ENCODE measurements around the gene SMAP1.

SMAP1 gene

GRCh38 chr6:70857387-70858077, 189.8 kb downstream of the SMAP1 start:
- no peak for DNase-seq
- in situ Hi-C loops (cut with HindIII; ENCODE audit: low pct_ligation_motif_present, low pct_unique_long_range_greater_than_20kb, low sequenced_read_pairs) = no loop called here

GRCh38 chr6:70860045-70860444, 192.4 kb downstream of the SMAP1 start:
- DNase-seq = no peak
- in situ Hi-C loops (cut with HindIII; ENCODE audit: low pct_ligation_motif_present, low pct_unique_long_range_greater_than_20kb, low sequenced_read_pairs) = no loop called here

- in situ Hi-C loops (cut with HindIII; ENCODE audit: low pct_ligation_motif_present, low pct_unique_long_range_greater_than_20kb, low sequenced_read_pairs) = no loop called here
- no peak for DNase-seq
Observed at GRCh38 chr6:70860920-70861319, 193.2 kb downstream of the SMAP1 start.

GRCh38 chr6:70863343-70863742, 195.7 kb downstream of the SMAP1 start:
- no peak for DNase-seq
- in situ Hi-C loops (cut with HindIII; ENCODE audit: low pct_ligation_motif_present, low pct_unique_long_range_greater_than_20kb, low sequenced_read_pairs) = no loop called here

- no peak for DNase-seq
- in situ Hi-C loops (cut with HindIII; ENCODE audit: low pct_ligation_motif_present, low pct_unique_long_range_greater_than_20kb, low sequenced_read_pairs) = no loop called here
Observed at GRCh38 chr6:70864401-70864800, 196.7 kb downstream of the SMAP1 start.

GRCh38 chr6:70872469-70872868, 204.8 kb downstream of the SMAP1 start:
- DNase-seq = no peak
- in situ Hi-C loops (cut with HindIII; ENCODE audit: low pct_ligation_motif_present, low pct_unique_long_range_greater_than_20kb, low sequenced_read_pairs) = no loop called here

GRCh38 chr6:70874181-70874913, 206.7 kb downstream of the SMAP1 start:
- in situ Hi-C loops (cut with HindIII; ENCODE audit: low pct_ligation_motif_present, low pct_unique_long_range_greater_than_20kb, low sequenced_read_pairs) = no loop called here
- DNase-seq = no peak

GRCh38 chr6:70879496-70879895, 211.8 kb downstream of the SMAP1 start:
- in situ Hi-C loops (cut with HindIII; ENCODE audit: low pct_ligation_motif_present, low pct_unique_long_range_greater_than_20kb, low sequenced_read_pairs) = no loop called here

GRCh38 chr6:70884074-70884983, 216.6 kb downstream of the SMAP1 start:
- in situ Hi-C loops (cut with HindIII; ENCODE audit: low pct_ligation_motif_present, low pct_unique_long_range_greater_than_20kb, low sequenced_read_pairs) = no loop called here
- peak; percentile 59 for DNase-seq

More at GRCh38 chr6:70879496-70879895, 211.8 kb downstream of the SMAP1 start:
- DNase-seq = no peak

- in situ Hi-C loops (cut with HindIII; ENCODE audit: low pct_ligation_motif_present, low pct_unique_long_range_greater_than_20kb, low sequenced_read_pairs) = no loop called here
- DNase-seq = no peak
Observed at GRCh38 chr6:70886071-70886470, 218.4 kb downstream of the SMAP1 start.

- no peak for DNase-seq
- in situ Hi-C loops (cut with HindIII; ENCODE audit: low pct_ligation_motif_present, low pct_unique_long_range_greater_than_20kb, low sequenced_read_pairs) = no loop called here
Observed at GRCh38 chr6:70886661-70887060, 219.0 kb downstream of the SMAP1 start.

GRCh38 chr6:70889270-70889669, 221.6 kb downstream of the SMAP1 start:
- in situ Hi-C loops (cut with HindIII; ENCODE audit: low pct_ligation_motif_present, low pct_unique_long_range_greater_than_20kb, low sequenced_read_pairs) = no loop called here
- DNase-seq = no peak

- no peak for DNase-seq
- in situ Hi-C loops (cut with HindIII; ENCODE audit: low pct_ligation_motif_present, low pct_unique_long_range_greater_than_20kb, low sequenced_read_pairs) = no loop called here
Observed at GRCh38 chr6:70894001-70894400, 226.3 kb downstream of the SMAP1 start.

GRCh38 chr6:70900047-70900446, 232.4 kb downstream of the SMAP1 start:
- in situ Hi-C loops (cut with HindIII; ENCODE audit: low pct_ligation_motif_present, low pct_unique_long_range_greater_than_20kb, low sequenced_read_pairs) = no loop called here
- DNase-seq = no peak

- in situ Hi-C loops (cut with HindIII; ENCODE audit: low pct_ligation_motif_present, low pct_unique_long_range_greater_than_20kb, low sequenced_read_pairs) = no loop called here
- DNase-seq = peak; percentile 9
Observed at GRCh38 chr6:70901324-70901723, 233.6 kb downstream of the SMAP1 start.

- in situ Hi-C loops (cut with HindIII; ENCODE audit: low pct_ligation_motif_present, low pct_unique_long_range_greater_than_20kb, low sequenced_read_pairs) = no loop called here
- DNase-seq = no peak
Observed at GRCh38 chr6:70903665-70904452, 236.2 kb downstream of the SMAP1 start.

GRCh38 chr6:70905742-70906141, 238.1 kb downstream of the SMAP1 start:
- no peak for DNase-seq
- in situ Hi-C loops (cut with HindIII; ENCODE audit: low pct_ligation_motif_present, low pct_unique_long_range_greater_than_20kb, low sequenced_read_pairs) = no loop called here
